NCI-H1105 (cell line): ENCODE measurements around the gene SLC51A.
"Not testable (repeated sequence)": the region's sequence is repeated elsewhere in the genome, so short reads cannot be mapped to it uniquely, and the experiment has no call there.

Experiments used
- DNase-seq: peaks from one replicate; lab custom pipeline; 2025; lab: John Stamatoyannopoulos, UW

Gene SLC51A

GRCh38 chr3:196193736-196194541 lies 22.4 kb upstream of the SLC51A start:
- no peak for DNase-seq

DNA sequence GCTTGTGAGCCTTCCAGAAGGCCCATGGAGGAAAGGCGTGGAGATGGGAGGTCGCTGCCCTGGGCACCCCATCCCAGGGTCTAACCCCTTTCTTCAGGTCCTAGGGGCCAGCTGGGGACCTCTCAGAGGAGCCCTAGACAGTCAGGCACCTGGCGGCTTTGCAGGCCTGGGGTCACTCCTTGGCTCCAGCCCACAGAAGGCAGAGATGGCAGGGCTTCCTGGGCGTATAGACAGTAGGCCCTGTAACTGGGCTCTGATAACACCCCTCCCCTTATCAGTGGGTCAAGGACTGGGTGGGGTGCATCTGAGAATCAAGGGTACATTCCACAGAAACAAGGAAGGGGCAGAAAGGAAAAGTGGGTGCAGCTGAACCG lies 21.8 kb upstream of the SLC51A start:
- DNase-seq, result no peak

- DNase-seq, result no peak
Observed at GRCh38 chr3:196195664-196196265, 20.6 kb upstream of the SLC51A start.

DNA sequence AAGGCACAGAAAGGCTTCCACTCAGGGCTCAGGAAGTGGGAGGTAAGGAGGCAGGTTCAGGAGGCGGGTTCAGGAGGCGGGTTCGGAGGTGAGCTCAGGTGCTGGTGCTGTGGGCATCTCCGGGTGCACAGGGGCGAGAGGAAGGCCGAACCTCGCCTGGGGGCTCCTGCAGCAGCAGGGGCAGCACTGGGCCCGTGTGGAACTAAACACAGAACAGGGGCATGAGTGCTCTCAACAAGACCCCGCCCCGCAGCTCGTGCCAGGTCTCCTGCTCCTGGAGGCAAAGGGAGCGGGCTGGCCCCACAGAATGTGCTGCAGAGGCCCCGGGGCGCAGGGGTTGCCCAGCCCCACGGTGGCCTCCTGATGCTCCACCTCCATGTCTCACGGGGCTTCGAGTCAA lies 18.8 kb upstream of the SLC51A start:
- no peak for DNase-seq

DNA sequence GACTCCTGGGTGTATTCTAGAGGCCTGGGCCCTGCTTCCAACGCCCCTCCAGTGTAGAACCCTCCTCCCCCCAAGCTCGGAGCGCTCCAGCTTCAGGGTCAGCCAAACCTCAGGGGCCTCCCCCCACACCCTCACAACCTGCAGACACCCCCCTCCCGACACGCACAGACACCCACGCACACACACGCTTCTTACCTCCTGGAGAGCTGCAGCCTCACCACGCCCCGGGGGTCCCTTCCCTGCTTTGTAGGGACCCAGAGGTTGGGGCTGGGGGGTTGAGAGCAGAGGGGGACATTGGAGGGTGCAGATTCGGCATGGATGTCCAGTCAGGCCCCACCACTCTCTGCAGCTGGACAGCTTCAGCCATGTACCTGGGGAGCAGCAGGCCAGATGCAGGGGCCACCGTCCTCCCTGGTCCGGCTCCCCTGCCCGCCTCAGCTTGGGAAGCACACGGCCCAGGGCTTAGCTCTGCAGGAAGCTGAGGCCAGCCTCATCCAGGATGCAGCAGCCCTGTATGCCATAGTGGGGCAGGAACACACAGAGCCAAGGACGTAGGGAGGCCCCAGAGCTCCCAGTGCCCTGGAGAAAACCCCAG lies 18.2 kb upstream of the SLC51A start:
- no peak for DNase-seq

- DNase-seq, result no peak
Observed at GRCh38 chr3:196198771-196199753, 17.3 kb upstream of the SLC51A start.

DNA sequence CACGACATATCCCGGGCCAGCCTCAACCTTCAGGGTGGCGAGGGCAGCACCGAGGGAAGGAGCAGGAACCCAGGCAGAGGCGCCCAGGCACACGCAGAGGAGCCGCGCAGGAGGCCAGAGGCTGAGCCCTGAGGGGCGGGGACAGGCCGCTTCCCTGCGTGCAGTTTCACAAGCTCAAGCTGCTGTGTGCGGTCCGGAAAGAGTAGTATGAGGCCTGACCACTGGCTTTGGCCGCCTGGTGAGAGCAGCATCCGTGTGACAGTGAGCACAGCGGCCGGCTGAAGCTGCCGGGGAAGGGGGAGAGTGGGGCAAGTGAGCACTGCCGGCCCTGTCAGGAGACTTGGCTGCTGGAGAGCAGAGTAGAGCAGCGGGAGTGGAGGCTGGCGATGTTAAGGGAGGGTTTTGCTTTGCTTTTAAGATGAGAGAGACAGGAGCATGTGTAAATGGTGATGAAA lies 13.8 kb upstream of the SLC51A start:
- DNase-seq, result no peak

DNA sequence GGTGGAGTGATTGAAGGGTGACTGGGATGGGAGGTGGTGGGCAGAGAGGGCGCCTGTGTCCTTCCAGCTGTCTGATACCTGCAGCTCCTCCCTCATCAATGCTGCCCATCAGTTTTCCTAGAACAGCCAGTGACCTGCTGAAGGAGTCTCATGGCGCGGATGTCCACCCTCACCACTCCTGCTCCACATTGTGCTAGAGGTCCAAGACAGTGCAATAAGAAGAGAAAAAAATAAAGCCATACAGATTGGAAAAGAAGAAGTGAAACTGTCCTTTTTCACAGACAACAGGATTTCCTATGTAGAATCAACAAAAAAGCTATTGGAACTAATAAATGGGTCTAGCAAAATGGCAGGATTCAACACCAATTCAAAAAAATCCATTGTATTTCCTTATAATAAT lies 12.5 kb upstream of the SLC51A start:
- no peak for DNase-seq

- DNase-seq, result not testable (repeated sequence)
Observed at GRCh38 chr3:196205442-196206205, 10.7 kb upstream of the SLC51A start.

DNA sequence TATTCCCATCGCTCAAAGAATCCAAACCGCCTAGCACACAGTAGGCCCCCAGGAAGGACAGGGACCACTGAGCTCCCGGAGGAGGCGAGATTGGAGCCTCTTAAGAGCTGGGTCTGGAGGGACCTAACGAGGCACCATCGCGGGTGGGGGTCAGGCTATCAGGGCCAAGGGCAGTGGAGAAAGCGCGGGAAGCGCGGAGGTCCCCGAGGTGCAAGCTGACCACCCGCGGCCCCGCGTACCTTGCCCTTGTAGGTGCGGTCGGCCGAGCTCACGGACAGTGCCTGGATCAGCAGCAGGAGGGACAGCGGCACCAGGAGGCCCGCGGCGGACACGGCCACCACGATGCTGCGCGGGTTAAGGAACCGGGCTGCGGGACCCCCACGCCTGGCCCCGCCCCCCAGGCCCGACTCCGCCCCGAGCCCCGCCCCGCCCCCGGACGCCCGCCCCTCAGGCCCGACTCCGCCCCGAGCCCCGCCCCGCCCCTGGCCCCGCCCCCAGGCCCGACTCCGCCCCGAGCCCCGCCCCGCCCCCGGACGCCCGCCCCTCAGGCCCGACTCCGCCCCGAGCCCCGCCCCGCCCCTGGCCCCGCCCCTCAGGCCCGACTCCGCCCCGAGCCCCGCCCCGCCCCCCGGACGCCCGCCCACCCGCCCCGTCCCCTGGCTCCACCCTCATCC lies 9.0 kb upstream of the SLC51A start:
- no peak for DNase-seq

DNA sequence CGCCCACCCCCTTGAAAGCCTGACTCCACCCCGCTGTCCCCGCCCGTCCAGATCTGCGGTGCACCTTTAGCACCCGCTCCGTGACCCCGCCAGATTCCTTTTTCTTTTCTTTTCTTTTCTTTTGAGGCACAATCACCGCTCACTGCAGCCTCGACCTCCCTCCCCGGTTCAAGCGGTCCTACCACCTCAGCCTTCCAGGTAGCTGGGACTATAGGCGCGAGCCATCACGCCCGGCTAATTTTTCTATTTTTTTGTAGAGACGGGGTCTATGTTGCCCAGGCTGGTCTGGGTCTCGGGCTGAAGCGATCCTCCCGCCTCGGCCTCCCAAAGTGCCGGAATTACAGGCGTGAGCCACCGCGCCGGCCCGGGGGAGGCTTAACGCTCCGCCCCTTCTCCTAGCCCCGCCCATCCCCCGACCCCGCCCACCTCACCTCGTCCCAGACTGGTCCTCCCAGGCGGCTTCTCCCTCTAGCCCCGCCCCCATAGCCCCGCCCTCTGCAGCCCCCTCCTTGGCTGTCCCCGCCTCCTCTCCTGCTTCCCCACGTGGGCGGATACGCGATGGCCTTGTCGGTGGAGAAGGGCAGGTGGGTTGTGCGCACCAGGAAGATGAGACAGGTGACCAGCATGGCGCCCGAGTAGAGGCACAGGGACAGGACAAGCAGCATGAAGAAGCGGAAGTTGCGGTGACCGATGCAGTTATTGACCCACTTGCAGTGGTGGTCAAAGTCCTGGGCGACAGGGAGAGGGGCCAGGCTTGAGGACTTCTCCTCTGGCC lies 8.3 kb upstream of the SLC51A start:
- DNase-seq, result no peak

GRCh38 chr3:196208942-196209695 lies 7.2 kb upstream of the SLC51A start:
- no peak for DNase-seq

DNA sequence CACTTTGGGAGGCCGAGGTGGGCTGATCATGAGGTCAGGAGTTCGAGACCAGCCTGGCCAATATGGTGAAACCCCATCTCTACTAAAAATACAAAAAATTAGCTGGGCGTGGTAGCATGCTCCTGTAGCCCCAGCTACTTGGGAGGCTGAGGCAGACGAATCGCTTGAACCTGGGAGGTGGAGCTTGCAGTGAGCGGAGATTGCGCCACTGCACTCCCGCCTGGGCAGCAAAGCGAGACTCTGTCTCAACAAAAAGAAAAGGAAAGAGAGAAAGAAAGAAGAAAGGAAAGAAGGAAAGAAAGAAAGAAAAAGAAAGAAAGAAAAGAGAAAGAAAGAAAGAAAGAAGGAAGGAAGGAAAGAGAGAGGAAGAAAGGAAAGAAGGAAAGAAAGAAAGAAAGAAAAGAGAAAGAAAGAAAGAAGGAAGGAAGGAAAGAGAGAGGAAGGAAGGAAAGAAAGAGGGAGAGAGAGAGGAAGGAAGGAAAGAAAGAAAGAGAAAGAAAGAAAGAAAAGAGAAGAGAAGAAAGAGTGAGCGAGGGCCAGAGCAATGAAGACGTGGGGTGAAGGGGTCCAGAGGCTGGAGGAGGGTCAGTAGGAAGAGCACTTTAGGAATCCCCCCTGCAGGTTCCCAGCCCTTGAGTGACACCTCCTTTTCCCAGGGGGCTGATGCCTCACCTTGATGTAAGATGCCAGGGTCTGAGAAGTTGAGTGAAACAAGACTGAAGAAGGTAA lies 6.2 kb upstream of the SLC51A start:
- not testable (repeated sequence) for DNase-seq

DNA sequence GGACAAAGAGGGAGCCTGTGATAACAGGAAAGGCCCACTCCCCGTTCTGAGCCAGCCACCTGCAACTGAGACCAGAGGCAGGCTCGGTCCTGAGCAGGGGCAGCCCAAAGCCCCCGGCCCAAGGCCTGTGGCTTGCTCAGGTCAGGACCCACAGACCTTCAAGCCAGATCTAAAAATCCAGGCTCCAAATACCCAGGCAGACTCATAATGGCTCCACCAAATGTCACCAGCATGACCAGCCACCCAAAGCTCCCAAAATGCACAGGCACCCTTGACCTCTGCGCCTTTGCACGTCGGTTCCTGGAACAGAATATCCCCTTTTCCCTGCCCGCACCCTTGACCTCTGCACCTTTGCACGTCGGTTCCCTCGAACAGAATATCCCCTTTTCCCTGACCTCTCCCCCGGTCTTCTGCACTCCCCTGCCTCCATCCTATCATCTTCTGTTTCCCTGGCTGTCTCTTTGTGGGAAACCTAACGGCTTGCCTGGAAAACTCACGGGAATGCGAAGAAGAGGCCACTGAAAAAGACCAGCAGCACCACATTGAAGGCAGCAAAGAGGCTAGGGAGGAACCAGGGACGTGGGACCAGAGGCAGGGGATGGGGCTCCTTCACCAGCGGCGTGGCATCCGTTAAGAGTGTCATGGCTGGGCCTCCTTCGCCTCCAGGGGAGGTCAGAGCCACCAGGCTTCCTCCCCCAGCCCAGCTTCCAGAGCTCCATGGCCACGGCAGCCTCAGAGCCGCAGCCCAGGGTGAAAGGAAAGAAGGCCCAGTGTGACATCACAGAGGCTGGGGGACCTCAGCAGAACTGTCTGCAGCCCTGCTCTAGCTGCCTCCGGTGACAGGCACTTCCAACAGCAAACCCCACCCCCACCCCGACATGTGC lies 5.4 kb upstream of the SLC51A start, which contains the start of gene ZDHHC19:
Gene ZDHHC19 (minus strand): TSS at position 728 of the 884 bp plus-strand sequence. CDS start 85 bp downstream, at position 643.
- no peak for DNase-seq

- no peak for DNase-seq
Observed at GRCh38 chr3:196214783-196215441, 1.4 kb upstream of the SLC51A start.

DNA sequence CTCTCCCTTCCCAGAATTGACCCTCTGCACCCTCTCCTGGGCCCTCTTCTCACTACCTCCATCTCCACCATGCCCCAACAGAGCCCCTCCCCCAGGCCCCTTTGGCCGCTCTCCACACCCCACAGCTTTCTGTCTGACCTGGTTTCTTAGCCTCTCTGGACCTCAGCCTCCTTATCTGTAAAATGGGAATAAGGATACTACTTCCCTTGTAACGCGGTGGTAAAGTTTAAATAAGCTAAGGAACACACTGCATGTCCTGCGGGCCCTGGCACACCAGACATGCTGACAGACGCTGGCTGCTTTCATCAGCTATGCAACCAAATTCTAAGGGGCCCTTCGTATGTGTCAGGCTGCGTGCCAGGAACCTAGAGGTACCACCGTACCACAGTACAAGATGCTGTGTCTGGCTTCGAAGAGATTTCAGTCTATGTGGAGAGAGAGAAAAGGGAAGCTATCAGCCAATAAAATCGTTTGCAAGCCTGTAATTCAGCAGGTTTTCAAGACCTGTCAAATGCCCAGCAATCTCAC lies 777 bp upstream of the SLC51A start:
- no peak for DNase-seq
